KG1 (cell line): ENCODE data around the gene SORBS1.

ENCODE experiments used
- DNase-seq: peaks from one replicate; lab custom pipeline; 2025; lab: John Stamatoyannopoulos, UW

Gene SORBS1

GRCh38 chr10:95346715-95347401, 214.3 kb downstream of the SORBS1 start:
- no peak for DNase-seq

- no peak for DNase-seq
Measured at GRCh38 chr10:95343573-95343972, 217.6 kb downstream of the SORBS1 start.

GRCh38 chr10:95341716-95342130, 219.4 kb downstream of the SORBS1 start:
- no peak for DNase-seq

GRCh38 chr10:95339863-95340262, 221.3 kb downstream of the SORBS1 start:
- no peak for DNase-seq

GRCh38 chr10:95337423-95338160, 223.6 kb downstream of the SORBS1 start:
- DNase-seq, result no peak

- no peak for DNase-seq
Measured at GRCh38 chr10:95336702-95337101, 224.5 kb downstream of the SORBS1 start.

GRCh38 chr10:95335933-95336699, 225.1 kb downstream of the SORBS1 start:
- no peak for DNase-seq

GRCh38 chr10:95334805-95335144, 226.4 kb downstream of the SORBS1 start:
- no peak for DNase-seq

- DNase-seq, result no peak
Measured at GRCh38 chr10:95333997-95334804, 227.0 kb downstream of the SORBS1 start.

GRCh38 chr10:95332666-95333249, 228.4 kb downstream of the SORBS1 start:
- DNase-seq, result no peak

- DNase-seq, result no peak
Measured at GRCh38 chr10:95331596-95332130, 229.5 kb downstream of the SORBS1 start.

GRCh38 chr10:95330966-95331453, 230.2 kb downstream of the SORBS1 start:
- no peak for DNase-seq

GRCh38 chr10:95329296-95329695, 231.9 kb downstream of the SORBS1 start:
- no peak for DNase-seq

- no peak for DNase-seq
Measured at GRCh38 chr10:95328013-95328412, 233.2 kb downstream of the SORBS1 start.

- DNase-seq, result no peak
Measured at GRCh38 chr10:95327367-95327766, 233.8 kb downstream of the SORBS1 start.

- DNase-seq, result no peak
Measured at GRCh38 chr10:95326396-95326795, 234.8 kb downstream of the SORBS1 start.

GRCh38 chr10:95325863-95326262, 235.3 kb downstream of the SORBS1 start:
- DNase-seq, result no peak

- no peak for DNase-seq
Measured at GRCh38 chr10:95324436-95325268, 236.5 kb downstream of the SORBS1 start.

- DNase-seq, result no peak
Measured at GRCh38 chr10:95321554-95322301, 239.4 kb downstream of the SORBS1 start.

GRCh38 chr10:95319239-95319638, 241.9 kb downstream of the SORBS1 start:
- DNase-seq, result no peak
